HG03060 (cell line): Measurements from ENCODE around the gene SERINC5.
"Not testable (repeated sequence)": the region's sequence is repeated elsewhere in the genome, so short reads cannot be mapped to it uniquely, and the experiment has no call there.

ENCODE experiments used
- ATAC-seq: cut with Tn5 transposase; IDR thresholded peaks from one replicate; pipeline ENCODE4 v1.9.1; 2021; ENCODE audit warnings: low read depth, moderate number of reproducible peaks; ENCODE audit not compliant: unreplicated experiment

SERINC5 gene

DNA sequence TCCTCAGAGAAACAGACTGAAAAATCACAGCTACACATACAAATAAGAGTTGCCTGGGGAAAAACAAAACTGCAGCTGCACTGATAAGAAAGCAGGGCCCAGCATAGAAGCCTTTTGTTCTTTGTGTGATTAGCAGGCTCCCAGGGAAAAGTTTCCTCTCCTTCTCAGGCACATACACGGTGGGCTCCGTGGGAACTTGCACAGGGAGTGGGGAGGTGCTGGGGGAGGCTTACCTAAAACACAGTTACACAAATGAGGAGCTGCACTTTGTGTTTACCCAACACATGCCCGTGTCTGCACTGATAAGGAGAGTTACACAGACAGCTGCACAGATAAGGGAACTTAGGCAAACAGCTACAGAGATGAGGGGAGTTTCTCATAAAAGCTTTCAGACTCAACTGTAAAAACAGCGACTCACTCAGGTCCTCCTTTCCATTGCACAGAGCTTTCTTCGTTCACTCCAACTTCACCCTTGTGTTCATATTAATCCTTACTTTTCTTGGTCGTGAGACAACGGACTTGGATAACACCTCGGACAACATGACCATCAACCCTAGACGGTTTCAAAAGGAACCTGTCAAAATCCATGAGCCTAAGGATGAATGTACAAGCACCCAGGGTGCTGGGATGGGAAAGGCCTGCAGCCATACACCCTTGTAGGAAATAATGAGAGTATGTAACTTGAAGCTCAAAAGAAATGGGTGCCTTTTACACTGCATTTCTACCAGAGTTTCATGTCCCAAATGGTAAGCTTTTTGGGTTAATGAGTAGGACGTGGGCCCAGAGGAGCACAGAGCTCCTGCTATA lies 50.8 kb downstream of the SERINC5 start:
- ATAC-seq = no peak

DNA sequence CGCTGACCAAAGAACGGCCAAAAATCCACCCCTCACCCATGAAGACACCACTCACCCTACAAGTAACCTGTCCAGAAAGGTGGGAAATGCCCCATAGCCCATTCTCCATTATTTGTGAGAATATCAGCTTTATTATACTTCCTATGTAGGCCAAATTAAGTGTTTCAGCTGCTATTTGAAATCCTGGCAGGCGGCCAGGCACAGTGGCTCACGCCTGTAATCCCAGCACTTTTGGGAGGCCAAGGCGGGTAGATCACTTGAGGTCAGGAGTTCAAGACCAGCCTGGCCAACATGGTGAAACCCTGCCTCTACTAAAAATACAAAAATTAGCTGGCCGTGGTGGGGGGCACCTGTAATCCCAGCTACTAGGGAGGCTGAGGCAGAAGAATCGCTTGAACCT lies 54.1 kb downstream of the SERINC5 start:
- not testable (repeated sequence) for ATAC-seq

DNA sequence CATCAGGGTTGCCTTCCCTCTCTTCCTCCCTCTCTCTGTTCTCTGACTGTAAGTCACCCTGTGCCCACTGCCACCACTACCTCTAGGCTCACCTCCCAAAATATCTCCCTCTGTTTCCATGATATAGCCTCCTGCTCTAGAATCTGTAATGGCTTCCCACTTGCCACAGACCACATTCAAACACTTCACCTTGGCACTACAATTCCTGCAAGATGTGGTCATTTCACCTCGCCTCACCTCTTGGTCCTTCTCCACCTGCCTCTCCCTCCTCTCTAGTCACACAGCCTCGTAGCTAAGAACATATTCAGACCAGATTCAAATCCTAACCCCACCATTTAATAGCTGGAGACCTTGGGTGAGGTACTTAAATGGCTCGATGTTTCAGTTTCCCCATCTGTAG lies 56.9 kb downstream of the SERINC5 start:
- ATAC-seq = no peak

DNA sequence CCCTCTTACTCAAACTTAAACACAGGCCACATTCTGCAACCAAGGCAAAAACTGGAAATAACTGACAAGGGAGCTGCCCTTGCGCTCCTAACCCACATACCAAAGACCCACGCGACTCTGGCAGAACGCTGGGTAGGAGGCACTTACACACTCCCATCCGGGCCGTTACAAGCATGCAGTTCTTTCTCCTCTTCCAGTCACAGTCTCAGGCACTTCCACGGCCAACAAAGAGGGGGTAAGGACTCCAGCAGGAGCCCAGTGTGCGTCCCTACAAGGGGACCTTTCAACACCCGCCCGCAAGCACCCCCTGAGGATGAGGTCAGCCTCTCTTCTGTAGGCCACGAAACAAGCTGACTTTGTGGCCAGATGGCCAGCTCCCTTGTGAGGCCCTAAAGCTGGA lies 57.4 kb downstream of the SERINC5 start:
- ATAC-seq = no peak

DNA sequence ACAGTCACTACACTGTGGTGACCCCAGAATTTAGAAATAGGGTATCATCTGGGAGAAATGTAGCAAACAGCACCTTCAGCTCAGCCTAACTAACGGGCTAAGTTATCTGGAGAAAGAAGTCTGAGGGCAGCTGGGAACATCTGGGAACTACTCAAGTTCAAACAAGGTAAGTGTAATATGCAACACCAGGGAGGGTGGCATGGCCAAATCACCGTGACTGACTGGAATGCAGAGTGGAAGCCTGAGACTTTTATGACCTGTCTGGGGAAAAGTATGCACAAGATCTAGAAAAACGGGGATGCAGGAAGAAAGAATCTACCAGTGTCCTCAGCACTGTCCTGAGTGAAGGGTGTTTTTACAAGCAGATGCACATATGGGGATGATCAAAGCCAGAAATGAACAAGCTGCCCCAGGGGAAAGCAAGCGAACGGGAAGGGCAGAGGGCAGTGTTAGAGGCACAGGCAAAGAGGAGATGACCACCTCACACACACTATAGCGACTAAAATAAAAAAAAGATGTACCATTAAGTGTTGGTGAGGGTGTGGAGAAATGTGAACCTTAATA lies 59.9 kb downstream of the SERINC5 start:
- no peak for ATAC-seq

DNA sequence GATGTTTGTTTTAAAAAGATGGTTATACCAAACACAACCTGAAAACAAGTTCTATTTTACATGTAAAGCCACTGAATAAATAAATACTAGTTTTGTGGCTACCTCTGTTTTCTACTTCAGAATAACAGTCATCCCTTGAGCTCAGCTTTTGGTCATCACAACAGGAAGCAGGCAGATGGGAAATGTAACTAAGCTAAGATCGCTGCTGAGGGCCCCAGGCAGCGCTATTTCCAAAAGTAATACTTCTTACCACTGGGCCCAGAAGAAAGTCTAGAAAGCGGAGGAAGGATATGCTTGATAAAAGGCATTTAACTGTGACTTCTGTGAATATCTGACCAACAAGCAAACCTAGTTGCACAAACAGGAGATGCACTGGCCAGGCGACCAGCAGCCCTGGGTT lies 61.4 kb downstream of the SERINC5 start:
- no peak for ATAC-seq

DNA sequence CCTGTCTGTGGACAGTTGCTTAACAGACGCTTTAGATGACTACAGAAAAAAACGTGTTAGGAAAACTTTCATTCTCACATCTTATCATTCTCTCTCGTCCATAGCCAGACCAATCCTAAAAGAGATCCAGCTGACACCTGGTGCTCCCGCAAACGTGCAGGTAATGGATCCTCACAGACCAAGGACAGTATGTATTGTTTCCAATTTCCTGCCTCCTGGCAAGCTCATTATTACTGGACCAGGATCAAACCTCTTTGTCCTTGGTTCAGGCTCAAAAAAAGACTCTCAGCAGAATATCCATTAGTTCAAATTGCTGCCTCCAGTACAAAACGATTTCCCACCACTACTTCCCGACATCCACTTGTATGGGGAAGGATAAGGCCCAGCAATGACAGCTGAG lies 62.4 kb downstream of the SERINC5 start:
- ATAC-seq = no peak

DNA sequence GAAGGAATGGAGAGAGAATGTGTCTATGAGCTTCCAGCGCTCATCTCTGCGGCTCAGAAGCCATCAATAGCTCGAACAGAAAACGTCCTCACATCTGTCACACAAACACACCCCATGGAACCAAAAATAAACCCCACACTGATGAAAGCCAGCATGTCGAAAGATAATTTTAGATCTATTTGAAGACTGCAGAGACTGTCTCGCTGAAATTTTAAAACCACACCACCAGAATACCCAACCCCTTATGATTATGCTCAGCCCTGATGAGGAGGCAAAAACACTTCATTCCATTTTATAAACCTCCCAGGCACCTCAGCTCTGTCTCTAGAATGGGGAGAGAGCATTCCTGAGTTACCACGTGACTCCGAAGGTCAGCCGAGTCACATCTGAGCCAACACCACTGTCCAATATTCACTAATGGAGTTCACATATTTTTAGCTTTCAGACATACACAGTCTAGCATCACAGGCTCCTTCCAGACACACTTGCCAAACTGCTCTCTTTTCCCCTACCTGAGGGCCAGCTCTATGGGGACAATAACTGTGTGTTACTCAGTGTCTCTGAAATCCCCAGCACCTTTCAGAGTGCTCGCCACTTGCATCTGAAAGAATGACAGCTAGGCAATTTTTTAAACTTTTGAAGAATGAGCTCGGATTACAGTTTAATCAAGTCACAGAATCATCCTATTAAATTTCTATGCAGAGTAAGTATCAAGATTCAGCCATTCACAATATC lies 63.2 kb downstream of the SERINC5 start:
- ATAC-seq = no peak

DNA sequence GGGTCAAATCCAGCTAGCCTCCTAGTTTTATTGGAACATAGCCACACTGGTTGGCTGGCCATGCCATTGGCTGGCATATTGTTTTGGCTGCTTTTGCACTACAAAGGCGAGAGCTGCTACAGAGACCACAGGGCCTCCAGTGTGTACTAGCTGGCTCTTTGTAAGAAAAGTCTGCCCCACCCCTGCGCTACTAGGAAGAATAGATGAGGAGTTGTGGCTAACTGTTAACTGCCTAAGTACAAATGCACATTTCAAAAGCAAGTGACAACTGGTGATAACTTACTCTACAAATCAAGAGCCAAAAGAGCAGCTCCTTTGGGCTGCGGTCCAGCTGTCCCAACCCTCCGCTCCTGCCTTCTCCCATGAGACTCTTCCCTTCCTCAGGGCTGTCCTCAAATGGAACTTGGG lies 63.9 kb downstream of the SERINC5 start:
- no peak for ATAC-seq

DNA sequence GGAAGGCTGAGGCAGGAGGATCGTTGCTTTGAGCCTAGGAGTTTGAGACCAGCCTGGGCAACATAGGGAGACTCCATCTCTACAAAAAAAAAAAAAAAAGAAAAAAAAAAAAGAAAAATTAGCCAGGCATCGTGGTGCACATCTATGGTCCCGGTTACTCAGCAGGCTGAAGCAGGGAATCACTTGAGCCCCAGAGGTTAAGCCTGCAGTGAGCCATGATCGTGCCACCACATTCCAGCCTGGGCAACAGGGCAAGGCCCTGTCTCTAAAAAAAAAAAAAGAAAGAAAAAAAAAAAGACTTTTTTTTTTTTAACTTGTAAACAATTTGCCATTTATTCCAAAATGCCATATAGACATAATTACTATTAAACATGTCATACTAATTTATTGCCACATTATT lies 64.5 kb downstream of the SERINC5 start:
- ATAC-seq = no peak

DNA sequence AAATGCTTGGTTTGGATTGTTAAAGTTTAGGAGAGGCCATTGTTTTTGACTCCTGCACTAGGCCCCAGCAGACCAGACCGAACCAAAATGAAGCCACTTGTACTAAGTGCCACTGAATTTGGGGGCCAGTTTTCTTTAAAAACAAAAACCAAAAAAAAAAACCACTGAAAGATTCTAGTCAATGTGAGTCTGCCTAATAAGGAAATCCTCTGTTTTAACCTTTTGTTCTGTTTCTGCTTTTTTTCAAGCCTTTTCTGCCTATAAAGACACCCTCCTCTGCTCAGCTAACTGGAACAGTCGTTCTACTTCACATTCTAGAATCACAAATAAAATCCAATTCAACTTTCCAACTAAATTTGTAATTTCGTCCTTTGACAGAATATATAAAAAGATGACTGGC lies 64.9 kb downstream of the SERINC5 start:
- ATAC-seq = no peak

DNA sequence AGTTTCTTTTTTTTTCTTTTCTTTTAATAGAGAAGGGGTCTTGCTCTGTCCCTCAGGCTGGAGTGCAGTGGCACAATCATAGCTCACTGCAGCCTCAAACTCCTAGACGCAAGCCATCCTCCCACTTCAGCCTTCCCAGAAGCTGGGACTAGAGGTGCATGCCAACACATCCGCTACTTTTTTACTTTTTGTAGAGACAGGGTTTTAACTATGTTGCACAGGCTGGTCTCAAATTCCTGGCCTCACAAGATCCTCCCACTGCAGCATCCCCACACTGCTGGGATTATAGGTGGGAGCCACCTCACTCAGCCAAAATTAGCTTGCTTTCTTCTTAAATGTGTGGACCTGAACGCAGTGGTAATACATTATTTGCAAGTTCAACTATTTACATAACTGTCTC lies 66.1 kb downstream of the SERINC5 start:
- no peak for ATAC-seq

DNA sequence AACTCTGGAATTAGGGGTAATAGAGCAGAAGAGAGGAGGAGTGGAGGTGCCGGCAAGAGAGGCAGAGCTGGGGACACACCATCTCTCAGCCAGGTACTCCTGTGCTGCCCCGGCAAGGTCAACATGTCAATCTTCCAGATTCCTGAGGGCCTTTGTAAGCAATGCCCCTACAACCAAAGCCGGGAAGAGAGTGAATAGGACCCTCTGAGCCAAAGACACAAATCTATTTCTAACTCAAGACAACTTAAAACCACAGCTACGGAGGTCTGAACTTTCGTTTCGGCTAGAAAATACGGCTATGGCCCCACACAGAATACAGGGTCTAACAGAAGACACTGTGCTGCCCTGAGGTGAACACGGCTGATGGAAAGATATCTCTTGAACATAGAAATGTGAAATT lies 66.6 kb downstream of the SERINC5 start:
- no peak for ATAC-seq

DNA sequence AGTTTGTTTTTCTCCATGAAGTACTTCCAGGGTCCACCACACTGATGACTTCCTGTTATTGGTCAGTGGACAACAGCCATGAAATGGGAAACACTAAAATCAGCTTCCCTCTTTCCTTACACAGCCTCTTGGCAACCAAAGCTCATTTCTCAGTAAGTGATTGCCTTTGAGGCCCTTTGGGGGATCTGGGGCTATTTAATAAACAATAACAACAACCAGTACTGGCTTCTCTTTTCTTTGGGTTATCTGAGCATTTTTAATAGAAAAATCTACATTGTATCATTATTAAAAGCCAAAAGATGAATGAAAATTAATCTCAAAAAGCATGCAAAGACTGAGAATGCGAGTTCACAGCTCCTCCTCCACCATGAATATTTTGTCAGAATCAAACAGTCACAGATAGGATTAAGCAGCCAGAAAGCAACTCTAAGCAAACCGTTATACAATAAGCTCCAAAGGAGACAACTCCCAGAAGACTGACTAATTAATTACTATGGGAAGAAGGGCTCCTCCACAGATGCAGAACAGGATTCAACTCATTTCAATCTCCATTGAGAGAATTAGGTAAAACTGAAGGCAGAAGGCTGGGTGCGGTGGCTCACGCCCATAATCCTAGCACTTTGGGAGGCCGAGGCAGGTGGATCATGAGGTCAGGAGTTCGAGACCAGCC lies 68.3 kb downstream of the SERINC5 start:
- ATAC-seq = no peak

DNA sequence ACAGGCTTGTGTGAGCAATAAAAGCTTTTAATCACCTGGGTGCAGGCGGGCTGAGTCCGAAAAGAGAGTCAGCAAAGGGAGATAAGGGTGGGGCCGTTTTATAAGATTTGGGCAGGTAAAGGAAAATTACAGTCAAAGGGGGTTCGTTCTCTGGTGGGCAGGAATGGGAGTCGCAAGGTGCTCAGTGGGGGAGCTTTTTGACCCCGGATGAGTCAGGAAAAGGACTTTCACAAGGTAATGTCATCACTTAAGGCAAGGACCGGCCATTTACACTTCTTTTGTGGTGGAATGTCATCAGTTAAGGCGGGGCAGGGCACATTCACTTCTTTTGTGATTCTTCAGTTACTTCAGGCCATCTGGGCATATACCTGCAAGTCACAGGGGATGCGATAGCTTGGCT lies 70.3 kb downstream of the SERINC5 start:
- not testable (repeated sequence) for ATAC-seq

DNA sequence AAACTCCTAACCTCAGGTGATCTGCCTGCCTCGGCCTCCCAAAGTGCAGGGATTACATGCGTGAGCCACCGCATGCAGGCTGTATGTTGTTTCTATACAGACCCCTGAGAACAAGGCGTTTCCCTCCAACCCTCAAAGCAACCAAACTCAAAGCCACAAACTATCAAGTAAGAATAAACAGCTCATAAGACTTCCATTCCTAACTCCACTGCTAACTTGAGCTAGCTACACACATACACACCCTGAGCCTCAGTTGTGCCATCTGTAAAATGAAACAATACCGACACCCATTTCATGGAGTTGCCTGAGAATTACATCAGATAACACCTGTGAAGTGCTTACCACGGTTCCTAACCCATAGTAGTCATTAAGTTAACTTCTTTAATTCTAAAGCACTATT lies 70.8 kb downstream of the SERINC5 start:
- ATAC-seq = no peak

DNA sequence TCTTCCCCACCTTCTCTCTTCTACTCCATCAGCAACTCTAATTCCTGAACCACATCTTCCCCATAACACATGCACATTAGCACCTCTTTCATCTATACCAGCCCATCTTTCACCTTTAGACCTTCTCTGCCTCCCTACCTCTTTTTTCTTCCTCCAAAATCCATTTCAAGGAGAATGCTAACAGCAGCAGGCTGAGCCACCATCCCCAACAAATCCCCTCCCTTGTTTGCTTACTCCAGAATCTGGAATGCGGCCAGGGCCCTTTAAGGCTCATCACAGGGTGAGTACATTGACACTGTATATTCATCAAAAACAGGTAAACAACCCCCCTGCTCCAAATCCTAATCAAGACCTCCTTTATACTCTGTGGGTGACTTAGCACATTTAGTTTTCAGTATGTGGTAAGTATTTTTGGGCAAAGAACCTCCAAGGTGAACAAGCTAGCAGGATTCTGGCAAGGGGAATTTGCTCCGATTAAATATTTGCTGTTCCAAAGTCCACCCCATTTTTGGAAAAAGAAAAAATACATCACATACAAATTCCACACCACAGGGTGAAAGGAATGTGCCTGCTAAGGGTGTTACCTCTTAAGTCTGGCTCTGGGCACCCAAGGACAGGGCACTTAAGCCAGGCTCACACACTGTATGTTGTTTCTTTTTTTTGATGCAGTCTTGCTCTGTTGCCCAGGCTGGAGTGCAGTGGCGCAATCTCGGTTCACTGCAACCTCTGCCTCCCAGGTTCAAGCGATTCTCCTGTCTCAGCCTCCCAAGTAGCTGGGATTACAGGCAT lies 71.4 kb downstream of the SERINC5 start:
- no peak for ATAC-seq

DNA sequence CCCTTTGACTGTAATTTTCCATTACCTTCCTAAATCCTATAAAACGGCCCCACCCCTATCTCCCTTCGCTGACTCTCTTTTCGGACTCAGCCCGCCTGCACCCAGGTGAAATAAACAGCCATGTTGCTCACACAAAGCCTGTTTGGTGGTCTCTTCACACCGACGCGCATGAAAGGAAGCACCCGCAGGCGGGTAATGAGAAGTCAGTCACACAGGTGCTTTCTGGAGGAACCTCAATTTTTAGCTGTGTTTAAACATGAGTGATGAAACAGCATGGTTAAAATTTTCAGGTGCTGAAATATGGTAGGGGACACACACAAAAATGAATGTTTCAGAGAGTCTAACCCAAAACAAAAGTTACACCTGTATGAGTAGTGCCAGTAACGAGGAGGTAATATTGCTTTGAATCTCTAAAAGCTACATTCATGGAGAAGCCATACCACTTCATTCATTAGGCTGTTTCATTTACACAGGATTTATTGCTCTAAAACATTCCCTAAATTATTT lies 72.1 kb downstream of the SERINC5 start:
- not testable (repeated sequence) for ATAC-seq

DNA sequence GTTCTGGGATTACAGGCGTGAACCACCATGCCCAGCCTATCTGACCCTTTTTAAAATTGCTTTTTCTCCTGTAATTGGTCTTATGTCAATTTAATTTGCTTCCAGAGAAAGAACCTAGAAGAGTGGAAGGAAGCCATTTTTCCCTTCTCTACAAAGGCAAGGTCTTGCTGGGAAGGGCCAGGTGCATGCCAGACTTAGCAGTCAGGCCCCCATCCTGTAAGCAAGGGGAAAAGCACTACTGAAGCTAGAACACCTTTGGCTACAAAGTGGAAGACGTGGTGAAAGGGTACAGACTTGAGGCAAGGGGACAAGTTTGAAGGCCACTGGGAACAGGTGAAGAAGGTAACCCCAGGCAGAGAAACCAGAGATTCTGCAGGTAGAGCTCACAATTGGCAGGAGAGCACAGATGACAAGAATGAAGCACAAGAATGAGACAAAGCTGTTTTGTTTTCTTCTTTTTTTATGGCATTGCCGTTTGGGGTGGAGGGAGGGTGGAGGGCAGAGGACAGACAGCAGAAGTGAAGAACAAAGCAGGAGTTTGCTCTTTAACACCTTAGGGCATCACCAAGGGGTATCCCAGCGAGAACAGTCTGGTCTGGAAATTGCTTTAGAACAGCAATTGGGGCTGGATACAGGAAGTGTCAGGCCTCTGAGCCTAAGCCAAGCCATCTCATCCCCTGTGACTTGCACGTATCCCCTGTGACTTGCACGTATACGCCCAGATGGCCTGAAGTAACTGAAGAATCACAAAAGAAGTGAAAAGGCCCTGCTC lies 72.9 kb downstream of the SERINC5 start:
- no peak for ATAC-seq
